Karpas-422 (cell line): ENCODE measurements around the gene TPP2. TPM values are rescaled to one million over a fixed set of nuclear protein-coding genes. Genes with fewer than 3 reads are reported as not detected.

ENCODE experiments used
- DNase-seq: peaks from one replicate; pipeline ENCODE4 v3.0.0-alpha.2; 2015
- H2AFZ ChIP-seq: fragments of 200-600 bp; sonication (generic); 2 replicates; pipeline ENCODE4 v1.6.1; 2014; ENCODE audit warnings: antibody characterized with exemption, low read length, mixed read lengths
- H3K27ac ChIP-seq: fragments of 200-600 bp; sonication (generic); 2 replicates; pipeline ENCODE4 v1.5.1; 2014; ENCODE audit warnings: mild to moderate bottlenecking, low read length, moderate library complexity
- H3K27me3 ChIP-seq: fragments of 200-600 bp; sonication (generic); 2 replicates; pipeline ENCODE4 v1.6.1; 2014; ENCODE audit warnings: low read length, mixed read lengths
- H3K36me3 ChIP-seq: fragments of 200-600 bp; sonication (generic); 2 replicates; pipeline ENCODE4 v1.6.1; 2014; ENCODE audit warnings: low read length, mixed read lengths; ENCODE audit not compliant: insufficient read depth
- H3K4me1 ChIP-seq: fragments of 200-600 bp; sonication (generic); 2 replicates; pipeline ENCODE4 v1.6.1; 2014; ENCODE audit warnings: mild to moderate bottlenecking, low read length, mixed read lengths
- H3K4me2 ChIP-seq: fragments of 200-600 bp; sonication (generic); 2 replicates; pipeline ENCODE4 v1.6.1; 2014; ENCODE audit warnings: low read length, low read depth, mild to moderate bottlenecking; ENCODE audit not compliant: poor library complexity, severe bottlenecking
- H3K4me3 ChIP-seq: fragments of 200-600 bp; sonication (generic); 2 replicates; pipeline ENCODE4 v1.5.1; 2014; ENCODE audit warnings: mild to moderate bottlenecking, antibody characterized with exemption, low read length, mixed read lengths
- H3K79me2 ChIP-seq: fragments of 200-600 bp; sonication (generic); 2 replicates; pipeline ENCODE4 v1.6.1; 2014; ENCODE audit warnings: mild to moderate bottlenecking, low read length, mixed read lengths
- H3K9ac ChIP-seq: fragments of 200-600 bp; sonication (generic); 2 replicates; pipeline ENCODE4 v1.6.0; 2014; ENCODE audit warnings: low read length
- H3K9me2 ChIP-seq: fragments of 200-600 bp; sonication (generic), shearing (Covaris generic); replicated peaks from 2 replicates; pipeline ENCODE4 v1.6.0; 2014; ENCODE audit warnings: mild to moderate bottlenecking, low read length, moderate library complexity; ENCODE audit not compliant: insufficient read depth
- H3K9me3 ChIP-seq: fragments of 300-700, 200-600 bp; sonication (generic); 2 replicates; pipeline ENCODE4 v1.6.1; 2014; ENCODE audit warnings: low read length, mixed read lengths
- H4K20me1 ChIP-seq: fragments of 200-600 bp; sonication (generic); 2 replicates; pipeline ENCODE4 v1.6.1; 2014; ENCODE audit warnings: mild to moderate bottlenecking, antibody characterized with exemption, low read length, low read depth; ENCODE audit not compliant: insufficient read depth
- total RNA-seq: library from RNA; depleted of rRNA; stranded (reverse); fragments of >200 nt; shearing (Covaris generic); gene quantifications from 2 replicates; pipeline ENCODE4 v1.2.3, GENCODE V29; 2014; ENCODE audit warnings: low replicate concordance

Gene TPP2
- total RNA-seq, 1 experiment from 2014 or later: 62.2 TPM

GRCh38 chr13:102599426-102600012, 2.7 kb downstream of the TPP2 start:
- Histone ChIP-seq H3K4me2 (peak overlapping the region; percentile 97), H3K27me3 (no peaks in the 10 kb centered on the region), H2AFZ (no peak overlapping the region), H3K9me3 (no peaks in the 10 kb centered on the region), H3K27ac (no peak overlapping the region), H3K9ac (peak overlapping the region; percentile 20; the same call in 1 of the 2 replicates), H3K4me1 (peaks cover 26% of the 10 kb centered on the region), H3K4me3 (peak overlapping the region; percentile 97), H3K9me2 (no peaks in the 10 kb centered on the region), H3K36me3 (peaks cover 35% of the 10 kb centered on the region; the same call in 1 of the 2 replicates), H4K20me1 (peaks cover 52% of the 10 kb centered on the region), H3K79me2 (peaks cover 88% of the 10 kb centered on the region)
- no peak for DNase-seq

GRCh38 chr13:102606537-102607309, 9.9 kb downstream of the TPP2 start:
- Histone ChIP-seq H3K9ac (no peak overlapping the region), H3K36me3 (peaks cover 60% of the 10 kb centered on the region), H3K27ac (no peak overlapping the region), H3K79me2 (peaks cover 98% of the 10 kb centered on the region), H4K20me1 (peaks cover 31% of the 10 kb centered on the region), H3K9me2 (no peaks in the 10 kb centered on the region), H3K27me3 (no peaks in the 10 kb centered on the region), H3K4me3 (no peak overlapping the region), H3K4me1 (no peaks in the 10 kb centered on the region; the same call in 1 of the 2 replicates), H3K4me2 (no peak overlapping the region), H2AFZ (no peak overlapping the region), H3K9me3 (no peaks in the 10 kb centered on the region)
- no peak for DNase-seq

DNA sequence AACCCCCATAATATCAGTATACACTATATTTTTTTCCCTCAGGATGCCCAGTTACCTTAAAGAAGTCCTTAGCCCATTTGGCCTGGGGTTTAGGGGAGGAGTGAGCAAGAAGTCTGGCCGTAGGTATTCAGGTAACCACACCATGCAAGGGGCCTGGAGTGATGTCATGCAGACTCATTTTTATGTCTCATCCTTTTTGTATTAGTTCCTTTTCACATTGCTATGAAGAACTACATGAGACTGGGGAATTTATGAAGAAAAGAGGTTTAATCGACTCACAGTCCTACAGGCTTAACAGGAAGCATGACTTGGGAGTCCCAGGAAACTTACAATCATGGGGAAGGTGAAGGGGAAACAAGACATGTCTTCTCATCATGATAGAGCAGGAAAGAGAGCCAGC, 12.2 kb downstream of the TPP2 start:
- no peak overlapping the region for H3K9ac ChIP-seq
- peaks cover 98% of the 10 kb centered on the region for H3K79me2 ChIP-seq
- no peaks in the 10 kb centered on the region for H3K27me3 ChIP-seq
- H2AFZ ChIP-seq: no peak overlapping the region
- H3K27ac ChIP-seq: no peak overlapping the region
- H3K36me3 ChIP-seq: peaks cover 49% of the 10 kb centered on the region
- H3K4me3 ChIP-seq: no peak overlapping the region
- H3K9me2 ChIP-seq: no peaks in the 10 kb centered on the region
- no peak for DNase-seq
- peaks cover 16% of the 10 kb centered on the region for H4K20me1 ChIP-seq
- H3K4me2 ChIP-seq: no peak overlapping the region
- no peaks in the 10 kb centered on the region for H3K9me3 ChIP-seq
- H3K4me1 ChIP-seq: no peaks in the 10 kb centered on the region

DNA sequence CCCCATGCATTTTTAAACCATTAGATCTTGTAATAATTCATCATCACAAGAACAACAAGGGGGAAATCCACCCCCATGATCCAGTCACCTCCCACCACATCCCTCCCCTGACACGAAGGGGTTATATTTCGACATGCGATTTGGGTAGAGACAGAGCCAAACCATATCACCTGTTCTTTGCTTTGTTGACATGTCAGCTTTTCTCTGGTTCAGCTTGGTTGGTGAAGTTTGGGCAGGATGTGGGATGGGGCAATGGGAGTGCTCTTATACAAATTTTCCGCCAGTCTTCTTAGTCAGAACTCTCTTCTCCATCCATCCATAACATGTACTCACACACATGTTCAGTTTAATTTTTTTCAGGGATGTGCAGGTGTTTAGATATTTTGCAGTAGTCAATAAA, 12.9 kb downstream of the TPP2 start:
- Histone ChIP-seq H2AFZ (no peak overlapping the region), H3K9ac (no peak overlapping the region), H3K4me2 (no peak overlapping the region), H3K79me2 (peaks cover 97% of the 10 kb centered on the region), H3K9me2 (no peaks in the 10 kb centered on the region), H3K27ac (no peak overlapping the region), H4K20me1 (peaks cover 11% of the 10 kb centered on the region), H3K36me3 (peaks cover 50% of the 10 kb centered on the region), H3K4me3 (no peak overlapping the region), H3K4me1 (no peaks in the 10 kb centered on the region), H3K9me3 (no peaks in the 10 kb centered on the region), H3K27me3 (no peaks in the 10 kb centered on the region)
- no peak for DNase-seq

- Histone ChIP-seq H3K79me2 (peaks cover 94% of the 10 kb centered on the region), H3K9ac (no peak overlapping the region), H3K4me2 (no peak overlapping the region), H3K4me1 (no peaks in the 10 kb centered on the region), H3K27ac (no peak overlapping the region), H3K36me3 (peaks cover 49% of the 10 kb centered on the region), H2AFZ (no peak overlapping the region), H3K27me3 (no peaks in the 10 kb centered on the region), H4K20me1 (peaks cover 10% of the 10 kb centered on the region; the same call in 1 of the 2 replicates), H3K9me2 (no peaks in the 10 kb centered on the region), H3K4me3 (no peak overlapping the region), H3K9me3 (no peaks in the 10 kb centered on the region)
- DNase-seq: no peak
These were observed 13.6 kb downstream of the TPP2 start for GRCh38 chr13:102610296-102610895.

GRCh38 chr13:102617697-102618350, 21.0 kb downstream of the TPP2 start:
- no peak overlapping the region for H3K27ac ChIP-seq
- H4K20me1 ChIP-seq: no peaks in the 10 kb centered on the region
- H3K9ac ChIP-seq: no peak overlapping the region

GRCh38 chr13:102620516-102620915, 23.7 kb downstream of the TPP2 start:
- H3K4me1 ChIP-seq: no peaks in the 10 kb centered on the region
- no peaks in the 10 kb centered on the region for H3K27me3 ChIP-seq
- H2AFZ ChIP-seq: no peak overlapping the region
- DNase-seq: no peak
- H3K9me3 ChIP-seq: no peaks in the 10 kb centered on the region
- peaks cover 57% of the 10 kb centered on the region for H3K36me3 ChIP-seq
- peaks cover 64% of the 10 kb centered on the region for H3K79me2 ChIP-seq
- H3K27ac ChIP-seq: no peak overlapping the region
- H3K4me3 ChIP-seq: no peak overlapping the region
- no peak overlapping the region for H3K4me2 ChIP-seq
- no peaks in the 10 kb centered on the region for H4K20me1 ChIP-seq
- H3K9ac ChIP-seq: no peak overlapping the region
- H3K9me2 ChIP-seq: no peaks in the 10 kb centered on the region

More at GRCh38 chr13:102617697-102618350, 21.0 kb downstream of the TPP2 start:
- Histone ChIP-seq H3K79me2 (peaks cover 78% of the 10 kb centered on the region), H3K9me2 (no peaks in the 10 kb centered on the region), H3K4me2 (no peak overlapping the region), H3K4me3 (no peak overlapping the region), H3K9me3 (no peaks in the 10 kb centered on the region), H2AFZ (no peak overlapping the region), H3K4me1 (no peaks in the 10 kb centered on the region), H3K36me3 (peaks cover 67% of the 10 kb centered on the region), H3K27me3 (no peaks in the 10 kb centered on the region)
- DNase-seq: no peak

GRCh38 chr13:102626928-102627327, 30.1 kb downstream of the TPP2 start:
- Histone ChIP-seq H4K20me1 (no peaks in the 10 kb centered on the region), H3K27me3 (no peaks in the 10 kb centered on the region), H2AFZ (no peak overlapping the region), H3K9me3 (no peaks in the 10 kb centered on the region), H3K9me2 (no peaks in the 10 kb centered on the region), H3K4me3 (no peak overlapping the region), H3K4me1 (no peaks in the 10 kb centered on the region), H3K27ac (no peak overlapping the region), H3K9ac (no peak overlapping the region), H3K4me2 (no peak overlapping the region), H3K79me2 (peaks cover 29% of the 10 kb centered on the region), H3K36me3 (peaks cover 62% of the 10 kb centered on the region)
- no peak for DNase-seq
